ENCODE results near the gene WRAP73.

WRAP73 gene

GRCh38 chr1:3681898-3682806 is 32.2 kb upstream of the WRAP73 start:
- DNase-seq (ENCODE audit: low read depth, low spot score), result no peak

DNA sequence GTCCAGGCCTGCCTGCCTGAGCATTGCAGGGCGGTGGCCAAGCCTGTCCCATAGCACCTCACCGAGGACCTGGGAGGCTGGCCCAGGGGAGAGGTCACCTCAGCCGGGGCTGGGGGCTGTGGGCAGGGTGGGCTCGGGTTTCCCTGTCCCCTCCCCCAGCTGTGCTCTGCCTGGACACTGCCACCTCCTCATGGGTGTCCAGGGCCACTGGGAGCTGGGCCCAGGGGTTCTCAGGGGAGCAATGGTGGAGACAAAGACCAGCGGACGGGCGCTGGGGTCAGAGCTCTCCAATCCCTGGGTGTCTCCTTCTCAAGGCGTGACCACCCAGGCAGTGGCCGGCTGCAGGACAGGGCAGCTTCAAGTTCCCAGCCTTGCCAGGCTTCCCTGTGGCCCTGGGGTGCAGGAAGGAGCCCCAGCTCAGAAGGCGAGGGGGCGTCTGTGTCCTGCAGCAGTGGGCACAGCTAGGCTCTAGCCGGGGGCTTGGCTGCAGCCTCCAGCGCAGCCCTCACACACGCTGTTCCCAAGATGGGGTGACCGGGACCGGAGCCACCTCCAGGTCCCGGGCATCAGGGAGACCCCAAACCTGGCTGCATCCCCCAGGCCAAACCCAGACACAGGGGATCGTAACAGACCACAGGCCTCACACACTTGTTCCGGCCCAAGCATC is 31.5 kb upstream of the WRAP73 start:
- DNase-seq (ENCODE audit: low read depth, low spot score), result no peak

DNA sequence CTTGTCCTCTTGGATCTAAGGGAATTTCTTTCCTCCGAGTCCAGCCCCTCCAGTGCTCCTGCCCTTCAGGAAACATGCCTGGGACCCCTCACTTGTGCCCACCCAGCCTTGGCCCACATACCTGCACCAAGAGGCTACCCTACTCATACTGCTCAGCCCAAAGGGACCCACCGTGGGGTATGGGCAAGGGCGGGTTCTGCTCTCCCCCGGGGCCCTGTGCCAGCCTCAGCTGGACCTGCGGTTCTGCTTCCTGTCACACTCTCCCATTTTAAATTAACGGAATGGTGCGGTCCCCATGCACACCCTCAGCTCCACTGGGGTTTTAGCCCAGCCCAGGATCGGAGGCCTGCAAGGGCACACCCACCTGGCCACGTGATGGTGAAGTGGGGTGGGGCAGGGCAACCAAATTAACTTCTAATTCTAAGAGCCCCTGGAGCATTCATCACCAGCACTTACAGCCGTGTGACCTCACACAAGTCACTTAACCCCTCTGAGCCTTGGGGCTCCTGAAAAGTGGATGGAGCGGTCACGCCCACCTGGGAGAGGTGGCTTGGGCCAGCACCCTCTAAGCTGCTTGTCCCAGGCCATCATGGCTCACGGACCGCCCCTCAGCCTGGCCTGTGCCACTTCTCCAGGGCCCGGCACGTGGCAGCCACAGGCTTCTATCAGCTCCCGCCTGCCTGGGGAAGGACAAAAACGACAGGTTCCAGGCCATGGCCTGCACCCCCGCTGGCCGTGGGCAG is 30.8 kb upstream of the WRAP73 start:
- no peak for DNase-seq (ENCODE audit: low read depth, low spot score)

GRCh38 chr1:3679799-3680453 is 30.0 kb upstream of the WRAP73 start:
- DNase-seq (ENCODE audit: low read depth, low spot score), result no peak

DNA sequence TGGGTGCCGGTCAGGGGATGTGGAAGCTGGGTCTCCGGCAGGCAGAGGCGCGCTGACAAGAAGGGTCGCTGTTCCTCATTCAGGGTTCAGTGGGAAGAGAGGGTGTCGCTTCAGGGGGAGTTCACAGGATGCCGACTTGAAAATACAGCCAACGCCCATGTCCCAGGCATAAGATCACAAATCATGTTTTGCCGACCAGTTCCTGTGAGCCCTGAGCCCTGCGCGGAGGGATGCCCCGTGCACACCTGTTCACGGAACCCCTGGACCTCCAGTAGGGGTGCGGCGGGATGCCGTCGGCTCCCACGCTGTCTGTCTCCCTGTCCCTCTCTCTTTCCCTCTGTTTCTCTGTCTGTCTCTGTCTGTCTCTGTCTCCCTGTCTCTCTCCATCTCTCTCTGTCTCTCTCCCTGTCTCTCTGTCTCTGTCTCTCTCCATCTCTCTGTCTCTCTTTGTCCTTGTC is 29.2 kb upstream of the WRAP73 start:
- no peak for DNase-seq (ENCODE audit: low read depth, low spot score)

DNA sequence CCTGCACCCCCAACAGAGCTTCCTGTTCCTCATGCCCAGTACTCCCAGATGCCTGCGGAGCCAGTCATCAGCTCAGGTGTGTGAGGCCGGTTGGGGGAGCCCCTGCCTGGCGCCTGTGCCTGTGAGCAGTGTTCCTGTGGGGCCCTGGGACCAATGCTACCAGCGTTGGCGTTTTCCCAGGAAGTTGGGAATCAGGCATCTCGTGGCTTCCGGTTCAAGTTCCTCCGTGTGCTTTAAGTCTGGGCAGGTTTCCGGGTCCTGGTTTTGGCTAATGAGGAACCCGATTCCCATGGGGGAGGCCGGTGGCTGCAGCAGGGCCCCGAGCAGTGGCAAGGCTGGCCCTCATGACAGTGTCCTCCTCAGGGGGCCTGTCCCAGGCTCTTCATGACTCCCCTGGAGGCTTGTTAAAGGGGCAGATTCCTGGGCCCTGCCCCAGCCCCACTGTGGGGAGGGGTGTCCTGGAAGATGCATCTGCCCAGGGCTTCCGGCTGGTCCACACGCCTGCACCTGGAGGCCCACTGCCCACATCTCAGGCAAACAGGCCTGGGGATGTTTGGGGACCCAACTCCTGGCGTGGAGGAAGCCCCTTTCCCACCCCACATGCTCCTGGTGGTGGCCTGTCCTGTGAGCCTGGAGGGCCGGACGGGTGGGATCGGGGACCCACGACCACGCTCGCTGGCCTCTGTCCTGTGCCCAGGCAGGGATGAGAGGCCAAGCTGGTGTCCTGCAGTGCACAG is 28.6 kb upstream of the WRAP73 start:
- DNase-seq (ENCODE audit: low read depth, low spot score), result no peak

DNA sequence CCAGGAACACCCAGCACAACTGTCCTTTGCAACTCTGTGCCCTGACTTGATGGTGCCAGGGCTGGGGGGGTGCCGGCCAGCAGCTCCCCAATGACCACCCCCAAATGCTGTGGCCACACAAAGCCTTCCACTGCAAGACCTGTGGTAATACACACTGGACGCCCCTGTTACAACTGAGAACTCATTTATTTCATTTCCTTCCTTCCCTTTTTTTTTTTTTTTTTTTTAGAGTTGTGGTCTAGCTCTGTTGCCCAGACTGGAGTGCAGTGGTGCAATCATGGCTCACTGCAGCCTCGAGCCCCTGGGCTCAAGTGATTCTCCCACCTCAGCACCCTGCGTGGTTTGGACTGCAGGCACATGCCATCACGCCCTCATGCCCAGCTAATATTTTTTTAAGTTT is 27.6 kb upstream of the WRAP73 start:
- no peak for DNase-seq (ENCODE audit: low read depth, low spot score)

- DNase-seq (ENCODE audit: low read depth, low spot score), result no peak
Measured at GRCh38 chr1:3676581-3677470, 26.9 kb upstream of the WRAP73 start.

- DNase-seq (ENCODE audit: low read depth, low spot score), result no peak
Measured at GRCh38 chr1:3675436-3675835, 25.5 kb upstream of the WRAP73 start.

GRCh38 chr1:3674100-3675094 is 24.5 kb upstream of the WRAP73 start:
- DNase-seq (ENCODE audit: low read depth, low spot score), result no peak

DNA sequence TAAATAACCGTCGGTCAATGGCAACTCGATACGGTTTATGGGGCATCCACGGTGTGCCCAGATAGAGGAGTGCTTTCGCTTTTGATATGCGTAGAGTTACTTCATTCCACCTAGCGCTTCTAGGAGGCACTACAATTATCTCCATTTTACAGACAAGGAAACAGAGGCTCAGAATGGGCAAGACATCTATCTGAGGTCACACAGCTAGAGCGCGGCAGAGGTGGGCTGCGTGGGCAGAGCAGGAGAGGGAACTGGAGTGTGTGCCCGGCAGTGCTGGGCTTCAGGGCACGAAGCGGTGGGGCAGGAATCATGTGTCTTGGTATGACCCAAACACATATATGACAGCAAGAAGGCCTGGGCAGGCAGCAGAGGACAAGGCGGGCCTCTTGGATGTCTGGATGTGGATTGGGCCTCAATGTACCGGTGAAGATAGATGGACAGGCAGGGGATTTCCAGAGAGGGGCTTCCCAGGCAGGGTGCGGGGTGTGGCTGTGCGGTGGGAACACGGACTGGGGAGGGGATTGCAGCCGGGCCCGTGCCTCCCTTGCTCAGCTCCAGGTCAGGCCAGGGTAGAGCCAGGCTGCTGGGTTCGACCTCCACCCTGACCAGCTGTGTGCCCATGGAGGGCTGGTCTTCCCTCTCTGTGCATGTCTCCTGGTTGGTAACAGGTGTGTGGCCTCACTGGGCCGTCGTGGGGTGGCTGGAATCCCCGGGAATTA is 23.6 kb upstream of the WRAP73 start:
- DNase-seq (ENCODE audit: low read depth, low spot score), result no peak

DNA sequence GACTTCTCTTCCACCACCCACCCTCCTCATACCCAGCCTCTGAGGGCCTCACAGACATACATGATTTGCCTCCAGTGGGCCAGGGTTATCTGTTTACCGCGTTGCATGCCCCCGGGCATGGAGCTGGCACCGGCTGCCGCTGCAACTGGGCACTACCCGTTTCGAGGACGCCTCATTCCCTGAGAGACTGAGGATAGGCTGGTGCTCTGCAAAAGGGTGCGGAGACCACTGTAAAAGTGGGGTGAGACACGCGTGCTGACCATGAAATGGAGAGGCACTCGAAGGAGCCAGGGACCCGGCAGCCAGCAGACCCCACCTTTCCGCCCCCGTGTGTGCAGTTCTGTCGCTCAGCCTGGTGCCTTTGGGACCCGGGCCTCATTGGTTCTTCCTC is 23.1 kb upstream of the WRAP73 start:
- no peak for DNase-seq (ENCODE audit: low read depth, low spot score)

DNA sequence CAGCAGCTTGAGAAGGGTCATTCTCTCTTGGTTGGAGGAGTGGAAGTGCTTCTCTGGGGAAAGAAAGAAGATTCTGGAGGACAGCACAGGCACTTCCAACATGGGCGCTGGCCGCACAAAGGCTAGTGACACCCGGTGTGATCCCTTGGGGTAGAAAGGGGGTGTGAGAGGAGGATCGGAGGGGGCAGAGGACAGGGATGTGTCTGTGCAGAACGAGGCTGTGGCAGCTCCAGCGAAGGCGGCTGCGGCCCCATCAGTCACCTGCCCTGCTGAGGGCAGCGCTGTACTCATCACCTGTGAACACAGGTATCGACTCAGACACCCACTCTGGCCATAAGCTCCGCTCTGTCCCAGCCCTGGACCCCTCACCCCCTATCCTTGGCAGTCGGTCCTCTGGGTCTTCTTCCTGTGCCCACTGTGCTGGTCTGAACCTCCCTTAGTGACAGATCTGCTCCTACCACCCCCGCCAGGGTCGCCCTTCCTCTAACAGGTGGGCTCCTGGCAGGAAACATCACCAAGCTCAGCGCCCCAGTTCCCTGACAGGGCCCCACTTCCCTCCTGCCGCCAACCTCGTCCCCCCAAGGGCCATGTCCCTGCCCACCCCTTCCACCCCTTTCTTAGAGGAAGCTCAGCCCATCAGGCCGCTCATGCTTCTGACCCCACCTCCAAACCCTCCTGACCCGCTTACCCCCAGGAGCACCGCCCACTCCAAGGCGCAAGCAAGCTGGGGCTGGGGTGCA is 22.5 kb upstream of the WRAP73 start:
- DNase-seq (ENCODE audit: low read depth, low spot score), result no peak

DNA sequence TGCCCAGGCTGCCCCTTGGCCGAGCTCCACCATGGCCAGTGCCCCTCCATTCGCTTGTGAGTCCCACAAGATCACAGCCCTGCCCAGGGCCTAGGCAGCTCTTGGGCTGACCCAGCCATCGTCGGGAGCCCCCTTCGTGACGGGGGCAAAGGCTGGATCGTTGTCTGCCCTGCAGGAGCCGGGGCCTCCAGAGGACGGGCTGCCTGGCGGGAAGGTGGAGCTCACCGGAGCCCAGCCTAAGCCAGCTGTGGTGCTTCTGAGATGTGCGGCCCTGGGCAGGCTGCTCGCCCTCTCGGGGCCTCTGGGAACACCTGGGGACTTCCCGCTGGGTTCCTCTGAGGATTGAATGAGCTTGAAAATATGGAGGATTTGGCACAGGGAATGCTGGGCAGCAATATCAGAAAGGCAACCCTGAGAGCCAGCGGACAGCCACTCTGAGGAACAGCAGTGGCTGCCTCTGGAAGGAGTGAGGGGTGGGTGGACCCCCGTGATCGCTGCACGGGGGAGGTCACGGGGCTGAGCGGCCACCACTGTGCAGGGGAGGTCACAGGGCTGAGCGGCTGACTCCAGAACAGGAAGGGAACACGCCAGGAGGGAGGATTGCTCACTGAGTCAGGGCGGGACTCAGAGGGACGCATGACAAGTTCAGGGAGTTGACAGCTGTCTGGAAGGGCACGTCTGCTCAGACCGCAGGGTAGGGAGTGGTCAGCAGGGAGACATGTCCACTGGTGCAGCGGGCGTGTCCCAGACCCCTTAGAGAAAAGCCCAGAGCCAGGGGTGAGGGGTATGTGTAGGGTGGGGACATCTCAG is 21.7 kb upstream of the WRAP73 start:
- DNase-seq (ENCODE audit: low read depth, low spot score), result no peak

DNA sequence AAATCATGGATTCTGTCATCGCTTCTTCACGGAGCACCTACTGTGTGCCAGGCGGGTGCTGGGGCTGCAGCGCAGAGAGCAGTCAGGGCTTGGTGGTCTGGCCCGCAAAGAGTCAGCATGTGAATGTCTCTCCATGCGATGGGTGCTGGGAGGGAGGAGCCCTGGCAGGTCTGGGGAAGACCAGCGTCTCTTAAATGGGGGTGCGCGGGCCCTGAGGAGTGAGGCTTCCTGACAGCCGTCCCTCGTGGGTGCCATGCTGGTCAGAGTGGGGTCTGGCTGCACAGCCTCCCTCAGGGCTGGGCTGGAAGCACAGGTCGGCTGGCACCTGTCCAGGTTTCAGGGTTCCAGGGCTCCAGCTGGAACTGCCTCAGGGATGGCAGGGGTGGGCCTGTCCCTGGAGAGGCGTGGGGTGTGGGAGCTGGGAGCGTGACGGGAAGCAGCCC is 20.9 kb upstream of the WRAP73 start:
- no peak for DNase-seq (ENCODE audit: low read depth, low spot score)

DNA sequence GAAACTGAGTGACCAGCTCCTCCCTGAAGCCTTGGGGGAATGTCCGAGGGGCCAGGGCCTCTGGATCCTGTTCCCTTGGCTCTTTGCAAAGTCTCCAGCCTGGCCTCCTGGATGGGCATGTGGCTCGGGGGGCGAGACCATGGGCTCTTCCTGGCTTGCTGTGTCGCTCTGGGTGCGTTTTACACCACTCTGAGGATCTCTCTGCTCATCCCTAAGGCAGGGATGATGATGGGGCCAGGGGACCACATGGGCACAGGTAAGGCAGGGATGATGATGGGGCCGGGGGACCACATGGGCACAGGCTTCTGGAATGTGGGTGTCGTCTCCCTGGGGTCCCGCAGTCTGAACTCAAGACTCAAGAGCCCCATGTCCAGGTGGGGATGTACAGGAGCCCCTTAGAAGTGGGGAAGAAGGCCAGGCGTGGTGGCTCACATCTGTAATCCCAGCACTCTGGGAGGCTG is 20.1 kb upstream of the WRAP73 start:
- no peak for DNase-seq (ENCODE audit: low read depth, low spot score)
